NCI-H524 treated with DMSO at 0.1 percent for 48 hours (cell line): ENCODE results near the gene KIAA1671.

Experiments used
- DNase-seq: peaks from one replicate; lab custom pipeline; 2025; lab: John Stamatoyannopoulos, UW

KIAA1671 gene

DNA sequence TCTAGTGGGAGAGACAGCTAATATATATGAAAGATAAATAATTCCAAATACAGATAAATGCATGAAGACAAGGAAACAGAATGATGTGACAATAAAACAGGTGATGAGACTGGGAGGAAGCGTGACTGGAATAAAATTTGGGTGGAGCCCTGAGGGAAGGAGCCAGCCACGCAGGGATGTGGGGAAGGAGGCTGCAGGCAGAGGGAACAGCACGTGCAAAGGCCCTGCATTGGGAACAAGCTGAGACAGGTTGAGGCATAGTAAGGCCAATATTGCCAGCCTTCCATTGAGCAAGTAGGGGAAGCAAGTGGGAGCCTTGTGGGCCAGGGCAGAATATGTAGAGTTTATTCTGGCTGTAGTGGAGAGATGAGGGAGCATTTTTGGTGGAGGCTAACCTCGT lies 139.6 kb downstream of the KIAA1671 start:
- DNase-seq, result no peak

DNA sequence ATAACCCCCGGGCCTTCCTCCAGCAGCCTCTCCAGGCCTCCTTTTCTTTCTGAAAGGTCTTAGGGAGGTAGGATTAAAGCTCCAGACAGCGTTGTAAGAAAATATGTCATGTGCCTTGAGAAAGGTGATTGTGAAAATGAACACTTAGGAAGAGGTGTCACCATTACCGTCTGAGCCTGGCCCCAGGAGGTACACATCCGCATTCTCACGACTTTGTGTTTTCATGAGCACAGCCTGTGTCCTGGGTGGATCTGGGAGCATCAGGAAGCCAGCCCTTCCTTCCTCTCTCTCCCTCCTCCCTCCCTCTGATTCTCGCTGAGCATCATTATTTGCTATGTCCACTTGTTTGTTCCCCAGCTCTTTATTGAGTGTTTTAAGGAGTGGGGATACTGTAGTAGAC lies 142.1 kb downstream of the KIAA1671 start:
- no peak for DNase-seq

DNA sequence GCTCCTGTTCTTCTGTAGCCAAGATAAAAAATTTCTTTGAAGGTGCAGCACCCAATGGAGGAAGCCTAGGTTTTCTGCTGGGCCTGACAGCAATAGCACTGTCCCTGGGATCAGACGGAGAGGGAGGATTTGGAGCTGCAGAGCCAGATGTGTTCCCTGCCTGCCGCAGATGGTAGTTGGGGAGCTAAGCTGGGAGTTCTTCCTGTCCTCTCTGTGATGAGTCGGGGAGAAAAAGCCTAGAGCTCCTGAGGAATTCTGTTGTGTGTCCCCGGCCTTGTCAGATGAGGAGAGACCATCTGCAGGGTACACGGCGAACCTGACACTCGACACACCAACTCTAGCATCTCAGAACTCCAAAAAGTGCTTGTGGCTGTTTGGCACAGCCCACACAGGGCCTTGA lies 143.4 kb downstream of the KIAA1671 start:
- no peak for DNase-seq

DNA sequence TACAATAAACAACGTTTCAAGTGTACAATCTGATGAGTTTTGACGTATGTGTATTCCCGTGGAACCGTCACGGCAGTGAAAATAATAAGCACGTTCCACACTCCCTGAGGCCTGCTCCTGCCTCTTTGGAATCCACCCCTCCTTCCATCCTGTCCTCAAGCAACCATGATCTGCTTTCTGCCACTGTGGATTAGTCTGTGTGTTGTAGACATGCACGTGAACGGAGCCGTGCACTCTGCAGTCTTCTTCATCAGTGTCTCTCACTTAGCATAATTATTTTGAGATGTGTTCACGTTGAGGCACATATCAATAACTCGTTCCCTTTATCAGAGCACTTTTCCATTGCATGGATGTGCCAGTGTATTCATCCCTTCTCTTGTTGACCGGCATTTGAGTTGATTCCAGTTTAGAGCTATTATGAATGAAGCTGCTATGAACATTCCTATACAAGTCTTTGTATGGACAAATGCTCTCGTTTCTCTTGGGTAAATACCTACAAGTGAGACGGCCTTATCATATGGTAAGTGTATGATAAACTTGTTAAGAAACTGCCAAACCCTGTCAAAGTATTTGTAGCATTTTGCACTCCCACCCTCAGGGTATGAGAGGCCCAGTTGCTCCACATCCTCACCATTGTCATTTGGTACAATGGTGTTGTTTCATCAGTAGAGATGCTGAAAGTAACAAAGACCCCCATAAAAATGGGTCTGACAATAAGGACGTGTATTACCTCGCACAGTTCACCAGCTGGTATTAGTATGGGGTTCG lies 144.3 kb downstream of the KIAA1671 start:
- DNase-seq, result no peak

DNA sequence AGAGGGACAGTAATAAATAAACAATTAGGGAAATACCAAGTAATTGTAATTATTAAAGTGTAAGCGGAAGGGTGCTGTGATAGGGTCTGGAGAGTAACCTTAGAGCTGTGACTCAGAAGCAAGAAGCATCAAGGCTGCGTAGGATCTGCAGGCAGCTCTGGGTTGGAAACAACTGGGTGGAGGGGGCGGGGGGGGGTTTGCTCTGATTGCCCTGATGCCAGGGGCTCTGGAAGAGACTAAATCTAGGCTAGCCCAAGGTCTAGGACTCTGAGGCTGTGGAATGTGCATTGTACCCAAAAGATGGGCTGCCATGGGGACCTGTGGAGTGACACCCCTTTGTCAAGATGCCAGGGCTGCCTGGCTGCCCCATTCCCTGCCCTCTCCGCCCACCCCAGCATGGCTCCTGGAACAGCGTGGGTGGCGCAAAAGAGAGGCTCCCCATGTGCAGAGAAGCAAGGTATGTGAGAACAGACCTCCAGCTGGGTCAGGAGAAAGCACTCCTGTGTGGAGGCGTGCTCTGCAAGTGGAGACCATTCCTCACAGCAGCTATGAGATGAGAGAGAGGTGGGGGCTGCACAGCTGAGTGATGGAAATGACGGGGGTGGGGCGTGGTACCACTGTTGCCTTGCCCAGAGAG lies 146.0 kb downstream of the KIAA1671 start:
- no peak for DNase-seq

DNA sequence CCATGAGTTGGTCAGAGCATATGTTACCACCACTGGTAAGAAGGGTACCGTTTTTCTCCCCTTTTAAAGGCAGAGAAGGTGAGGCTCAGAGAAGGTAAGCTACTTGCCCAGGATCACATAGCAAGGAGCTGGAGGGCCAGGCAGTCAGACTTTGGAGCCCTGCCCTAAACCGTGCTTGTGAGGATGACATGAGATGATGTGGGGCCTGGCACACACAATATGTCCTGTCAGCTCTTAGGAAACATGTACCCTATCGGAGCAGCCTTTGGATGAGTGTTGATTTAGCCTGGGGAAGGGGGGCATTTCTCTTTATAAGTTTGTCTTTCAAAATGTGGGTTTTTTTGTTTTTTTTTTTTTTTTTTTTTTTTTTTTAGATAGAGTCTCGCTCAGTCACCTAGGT lies 146.7 kb downstream of the KIAA1671 start:
- no peak for DNase-seq

DNA sequence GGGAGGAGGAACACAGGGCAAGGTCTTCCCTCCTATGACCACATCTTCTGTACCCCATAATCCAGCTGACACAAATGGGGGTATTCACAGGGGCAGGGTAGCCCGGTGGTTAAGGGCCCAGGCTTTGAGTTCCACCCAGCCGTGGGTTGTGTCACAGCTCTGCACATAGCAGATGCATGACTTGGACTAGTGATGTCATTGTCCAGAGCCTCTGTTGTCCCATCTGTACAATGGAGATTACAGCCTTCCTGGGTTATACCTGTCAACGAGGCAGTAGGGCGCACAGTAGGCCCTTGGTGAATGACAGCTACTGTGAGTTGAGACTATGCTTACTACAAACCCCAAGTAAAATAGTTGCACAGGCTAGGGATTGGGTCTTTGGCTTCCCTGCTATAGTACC lies 147.9 kb downstream of the KIAA1671 start:
- DNase-seq, result no peak

DNA sequence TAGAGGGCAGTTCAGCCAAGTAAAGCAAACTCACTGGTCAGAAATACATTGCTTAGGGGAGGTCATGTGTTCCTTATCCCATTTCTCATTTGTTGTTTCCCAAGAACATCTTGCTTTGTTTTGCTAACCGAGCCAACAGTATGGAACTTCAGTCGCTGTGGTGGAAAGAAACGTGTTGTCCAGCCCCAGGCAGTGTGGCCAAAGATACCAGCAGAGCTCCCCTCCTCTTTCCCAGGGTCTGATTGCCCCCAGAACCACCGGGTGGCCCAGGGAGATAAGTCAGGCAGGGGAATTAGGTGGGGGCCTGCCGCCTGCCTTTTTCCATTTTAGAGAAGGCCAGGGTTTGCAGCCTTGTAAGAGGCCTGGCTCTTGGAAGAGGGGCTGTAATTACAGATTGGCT lies 148.4 kb downstream of the KIAA1671 start:
- no peak for DNase-seq

DNA sequence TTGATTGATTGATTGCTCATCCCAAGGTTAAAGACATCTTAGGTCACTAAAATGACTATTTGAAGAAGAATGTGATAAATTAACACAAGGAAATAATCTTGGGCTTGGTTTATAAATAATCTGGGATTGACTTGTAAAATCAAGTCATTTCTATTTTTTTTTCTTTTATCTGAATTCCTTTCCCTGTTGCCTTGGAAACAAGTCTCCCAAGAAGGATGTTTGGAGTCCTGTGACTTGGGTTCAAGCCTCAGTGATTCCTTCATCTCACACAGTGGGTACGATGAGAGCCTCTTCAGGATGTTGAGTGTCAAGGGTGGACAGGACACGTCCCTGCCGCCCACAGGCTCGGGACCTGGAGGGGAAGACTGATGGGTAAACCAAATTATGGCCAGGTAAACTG lies 149.0 kb downstream of the KIAA1671 start:
- no peak for DNase-seq

DNA sequence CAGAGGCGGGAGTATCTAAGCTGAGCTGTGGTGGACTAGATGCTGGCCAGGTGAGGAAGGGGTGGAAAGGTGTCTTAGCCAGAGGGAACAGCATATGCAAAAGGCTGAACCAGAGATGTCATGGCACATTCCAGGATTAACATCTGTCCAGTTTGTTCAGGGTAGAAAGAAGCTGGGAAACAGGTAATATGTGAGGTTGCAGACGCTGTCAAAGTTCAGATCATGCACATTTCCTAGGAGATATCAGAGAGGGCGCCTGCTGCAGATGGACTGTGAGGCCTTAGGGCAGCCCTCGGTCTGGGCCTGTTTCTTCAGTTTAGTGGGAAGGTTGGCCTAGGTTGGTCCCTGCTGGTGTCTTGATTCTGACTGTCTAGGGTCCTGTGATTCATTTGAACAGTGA lies 149.5 kb downstream of the KIAA1671 start:
- no peak for DNase-seq

DNA sequence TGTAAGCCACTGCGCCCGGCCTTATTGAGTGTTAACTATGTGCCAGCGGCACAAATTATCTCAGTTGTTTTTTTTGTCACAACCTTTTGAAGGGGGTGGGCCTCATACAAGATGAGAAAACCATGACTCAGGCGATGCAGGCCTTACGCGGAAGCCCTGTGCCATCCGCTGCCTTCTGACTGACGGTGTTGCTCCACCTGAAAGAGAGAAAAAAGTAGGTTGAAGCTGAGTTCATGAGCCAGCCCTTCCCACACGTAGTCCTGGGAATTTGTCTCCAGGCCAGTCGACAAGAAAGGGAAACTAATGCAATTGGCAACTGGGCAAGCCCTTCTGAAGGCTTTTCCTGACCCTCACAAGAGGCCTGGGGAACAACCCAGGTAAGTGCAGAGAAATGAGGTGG lies 150.2 kb downstream of the KIAA1671 start:
- no peak for DNase-seq

DNA sequence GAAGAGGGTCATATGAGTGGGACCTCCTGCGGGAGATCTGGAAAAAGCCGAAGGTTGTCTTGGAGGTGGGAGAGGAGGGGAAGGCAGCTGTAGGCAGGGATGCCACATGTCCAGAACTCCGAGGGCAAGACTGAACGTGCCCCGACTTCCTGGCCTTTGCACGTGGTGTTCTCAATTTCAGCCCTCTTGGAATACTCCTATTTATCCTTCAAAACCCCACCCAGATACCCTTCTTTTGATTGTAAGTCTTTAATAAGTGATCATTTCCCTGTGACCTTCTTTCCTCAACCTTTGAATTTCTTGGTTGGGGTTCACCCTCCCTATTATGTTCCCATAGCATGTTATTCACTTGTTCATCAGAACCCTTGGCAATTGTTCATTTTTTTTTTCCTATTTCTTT lies 151.9 kb downstream of the KIAA1671 start:
- no peak for DNase-seq

DNA sequence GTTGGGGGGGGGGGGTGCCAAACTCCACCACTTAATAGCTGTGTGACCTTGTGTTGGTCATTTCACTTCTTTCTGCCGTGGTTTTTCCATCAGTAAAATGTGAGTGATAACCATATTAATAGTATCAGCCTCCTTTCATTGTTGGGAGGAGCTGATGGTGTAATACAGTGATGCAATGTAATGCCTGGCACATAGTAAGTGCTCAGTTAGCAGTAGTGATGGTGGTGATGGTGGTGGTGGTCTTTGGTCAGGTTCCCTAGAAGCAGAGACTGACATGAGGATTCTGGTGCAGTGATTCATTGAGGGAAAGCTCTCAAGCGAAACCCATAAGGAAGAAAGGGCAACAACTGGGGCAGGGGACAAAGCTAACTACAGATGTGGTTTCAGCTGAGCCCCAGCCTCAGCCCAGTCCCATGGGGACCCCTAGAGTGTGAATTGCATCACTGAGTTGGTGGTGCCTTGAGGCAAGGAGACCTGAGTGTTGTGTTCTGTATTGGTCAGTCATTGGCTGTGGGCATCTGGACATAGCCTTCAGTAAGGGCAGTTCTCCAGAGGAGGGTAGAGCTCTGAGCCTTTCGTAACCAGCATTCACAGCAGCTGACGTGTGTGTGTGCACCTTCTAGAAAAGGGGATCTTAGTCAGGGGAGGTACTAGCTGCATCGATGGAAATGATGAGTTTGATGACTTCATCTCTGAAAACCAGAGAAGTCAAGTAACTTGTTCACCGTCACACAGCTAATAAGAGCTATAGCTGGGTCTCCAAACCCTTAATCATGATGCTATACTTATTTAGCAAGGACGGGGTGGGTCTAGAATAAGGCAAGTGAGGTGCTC lies 153.5 kb downstream of the KIAA1671 start:
- no peak for DNase-seq

DNA sequence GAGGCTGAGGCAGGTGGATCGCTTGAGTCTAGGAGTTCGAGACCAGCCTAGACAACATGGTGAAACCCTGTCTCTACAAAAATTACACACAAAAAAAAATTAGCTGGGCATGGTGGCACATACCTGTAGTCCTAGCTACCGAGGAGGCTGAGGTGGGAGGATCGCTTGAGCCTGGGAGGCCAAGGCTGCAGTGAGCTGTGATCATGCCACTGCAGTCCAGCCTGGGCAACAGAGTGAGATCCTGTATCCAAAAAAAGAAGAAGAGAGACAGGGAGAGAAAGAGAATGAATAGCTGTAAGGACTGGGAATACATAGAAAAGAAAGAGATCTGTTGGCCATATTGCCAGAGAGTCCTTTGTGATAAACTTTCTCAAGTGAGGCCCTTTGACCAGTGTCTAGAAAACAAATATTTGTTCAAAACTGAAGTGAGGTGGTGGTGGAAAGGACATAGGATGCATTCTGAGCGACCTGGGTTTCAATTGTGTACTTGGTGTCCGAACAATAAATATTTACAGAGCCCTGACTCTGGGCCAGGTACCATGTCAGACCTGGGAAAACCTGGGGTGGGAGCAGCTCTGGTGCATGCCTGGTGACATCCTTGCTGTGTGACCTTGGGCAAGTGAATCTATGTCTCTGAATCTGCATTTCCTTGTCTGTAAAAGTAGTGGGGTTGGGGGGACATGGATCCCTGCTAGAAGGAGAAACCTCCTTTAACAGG lies 157.5 kb downstream of the KIAA1671 start:
- no peak for DNase-seq

DNA sequence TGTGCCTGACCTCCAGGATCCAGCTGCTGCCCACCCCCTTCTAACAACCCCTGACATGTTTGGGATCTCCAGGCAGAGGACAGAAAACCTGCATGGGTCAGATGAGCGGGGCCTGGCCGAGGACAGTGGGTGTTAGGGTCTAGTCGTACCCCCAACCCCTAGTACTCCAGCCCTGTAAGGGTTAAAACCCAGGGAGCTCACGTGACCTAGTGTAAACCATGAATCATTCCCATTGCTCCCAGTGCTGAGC lies 158.0 kb downstream of the KIAA1671 start:
- DNase-seq, result no peak

DNA sequence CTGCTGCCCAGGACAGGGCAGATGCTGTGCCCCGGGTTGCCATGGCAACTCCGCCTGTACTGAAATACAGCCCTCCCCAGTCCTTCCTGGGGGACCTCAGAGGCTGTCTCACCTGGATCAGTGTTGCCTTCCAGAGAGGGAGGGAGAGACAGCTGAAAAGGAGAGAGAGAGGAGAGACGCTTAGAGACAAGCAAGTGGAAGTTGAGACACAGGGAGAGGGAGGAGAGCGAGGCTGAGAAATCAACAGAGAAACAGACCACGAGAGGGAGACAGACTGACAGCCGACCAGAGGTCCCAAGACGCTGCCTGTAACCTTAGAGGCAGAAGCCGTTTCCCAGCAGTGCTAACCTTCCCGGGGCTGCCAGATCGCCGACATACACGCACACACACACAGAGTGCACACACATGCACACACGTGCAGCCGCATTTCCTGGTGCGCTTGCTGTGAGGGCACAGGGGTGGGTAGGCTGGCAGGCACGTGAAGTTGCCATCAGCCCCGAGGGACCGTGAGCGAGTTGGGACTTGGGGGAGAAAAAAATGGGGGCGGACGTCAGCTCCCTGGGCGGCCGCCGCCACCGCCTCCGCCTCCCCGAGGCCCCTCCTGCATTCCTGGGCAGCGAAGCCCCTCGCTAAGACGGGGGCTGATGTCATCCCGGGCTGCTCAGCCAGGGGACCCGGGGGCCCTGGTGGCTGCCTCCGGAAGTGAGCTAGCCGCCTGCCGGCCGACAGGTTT lies 158.5 kb downstream of the KIAA1671 start:
- DNase-seq, result peak; percentile 57

DNA sequence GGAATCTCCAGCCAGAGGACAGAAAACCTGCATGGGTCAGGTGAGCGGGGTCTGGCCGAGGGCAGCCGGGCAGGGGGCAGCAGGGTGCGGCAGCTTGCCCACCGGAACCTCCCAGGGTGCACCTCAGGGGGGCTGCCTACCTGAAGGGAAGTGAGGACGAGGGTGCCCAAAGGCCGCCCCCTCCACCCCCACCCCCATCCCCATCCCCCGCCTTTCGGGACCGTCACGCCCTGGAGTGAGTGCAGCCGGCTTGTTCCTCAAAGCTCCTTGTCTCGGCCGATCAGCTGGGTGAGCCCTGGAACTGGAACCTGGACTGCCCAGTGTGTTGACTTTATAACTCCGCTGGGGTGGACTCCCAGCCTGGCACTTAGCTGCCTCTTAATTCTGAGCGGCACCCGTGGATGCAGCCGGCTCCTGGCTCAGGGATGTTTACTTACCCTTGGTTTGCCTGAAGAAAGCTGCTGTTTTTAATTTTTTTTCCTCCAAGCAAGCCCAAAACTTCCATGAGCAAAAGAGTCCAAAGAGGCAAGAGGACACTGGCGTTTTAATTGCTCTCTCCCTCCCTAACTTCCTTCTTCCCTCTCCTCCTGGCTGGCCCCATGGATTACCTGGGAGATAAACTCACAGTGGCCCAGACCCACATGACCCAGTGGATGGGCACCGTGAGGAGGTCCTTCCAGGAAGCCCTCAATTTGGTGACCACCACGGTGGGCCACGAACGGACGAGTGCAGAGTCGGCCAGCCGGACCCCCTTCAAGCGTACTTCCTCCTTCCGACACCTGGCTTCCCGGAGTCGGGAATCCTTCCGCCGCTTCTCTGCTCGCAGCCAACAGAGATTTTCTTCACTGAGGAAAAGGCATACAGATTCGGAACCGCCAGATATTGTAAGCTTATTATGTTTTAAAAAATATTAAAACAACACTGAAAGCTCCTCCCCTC lies 159.3 kb downstream of the KIAA1671 start:
- DNase-seq, result no peak

DNA sequence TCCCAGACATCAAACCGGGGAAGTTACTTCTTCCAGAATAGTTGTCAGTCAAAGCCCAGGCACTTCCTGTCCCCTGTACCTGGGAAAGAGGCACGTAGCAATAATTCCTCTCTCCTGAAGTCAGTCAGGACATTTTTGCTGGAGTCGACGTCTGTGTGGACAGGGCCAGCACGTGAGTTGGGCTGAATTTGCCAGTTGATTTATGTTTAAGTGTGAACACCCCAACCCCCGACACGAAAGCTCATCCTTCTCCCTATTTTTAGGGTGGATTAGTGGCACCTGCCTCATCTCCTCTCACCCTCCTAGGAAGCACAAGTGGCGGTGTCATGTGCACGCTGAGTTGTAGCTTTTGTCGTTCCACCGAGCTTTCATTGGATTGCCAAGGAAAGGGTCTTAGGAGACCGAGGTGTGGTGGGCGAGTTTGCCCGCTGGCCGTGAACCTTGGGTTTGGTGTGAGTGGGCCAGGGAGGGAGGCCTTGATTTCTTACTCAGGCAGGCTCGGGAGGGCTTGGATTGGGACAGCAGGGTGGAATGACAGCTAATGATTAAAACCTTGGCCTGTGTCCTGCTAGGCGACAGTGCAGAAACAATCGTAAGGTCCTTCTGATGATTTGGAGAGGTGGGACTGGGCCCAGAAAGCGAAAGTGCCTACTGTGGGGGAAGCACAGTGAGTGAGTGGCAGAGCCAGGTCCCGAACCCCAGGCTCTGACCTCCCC lies 160.2 kb downstream of the KIAA1671 start:
- no peak for DNase-seq

DNA sequence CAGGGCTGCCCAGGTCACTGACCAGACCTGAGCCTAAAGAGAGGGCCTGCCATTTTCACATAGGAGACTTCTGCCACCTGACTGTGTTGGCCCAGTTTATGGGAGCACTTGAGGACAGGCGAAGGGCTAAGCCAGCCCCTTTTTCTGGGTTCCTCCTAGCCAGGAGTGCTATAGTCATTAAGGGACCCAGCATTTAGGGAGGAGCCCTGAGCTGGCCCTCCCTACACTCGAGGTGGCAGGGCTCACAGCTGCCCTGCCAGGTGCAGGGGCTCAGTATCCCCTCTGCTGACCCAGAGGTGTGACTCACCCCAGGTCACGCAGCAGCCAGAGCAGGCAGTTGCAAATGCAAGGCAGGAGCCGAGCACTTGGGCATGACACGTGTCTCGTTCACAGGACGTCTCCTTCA lies 160.8 kb downstream of the KIAA1671 start:
- no peak for DNase-seq
